Testis (tissue), 3 donors: ENCODE measurements around the gene VLDLR. TPM values are rescaled to one million over a fixed set of nuclear protein-coding genes. Genes with fewer than 3 reads are reported as not detected.

Experiments used
- DNase-seq: peaks from one replicate; pipeline ENCODE4 v3.0.0-alpha.2; 2019
- H3K27ac ChIP-seq, 2 donors: fragments of 200-600 bp; sonication (generic); one replicate each; pipeline ENCODE4 v1.5.1; 2019
- H3K27me3 ChIP-seq: fragments of 200-600 bp; sonication (generic); one replicate; pipeline ENCODE4 v1.5.1; 2019
- H3K36me3 ChIP-seq: fragments of 200-600 bp; sonication (generic); one replicate; pipeline ENCODE4 v1.5.1; 2017; ENCODE audit warnings: low read depth; ENCODE audit errors: missing control alignments
- H3K4me1 ChIP-seq: fragments of 200-600 bp; sonication (generic); one replicate; pipeline ENCODE4 v1.5.1; 2019
- H3K4me3 ChIP-seq, 2 donors: fragments of 200-600 bp; sonication (generic); one replicate each; pipeline ENCODE4 v1.5.1; 2017 to 2019
- H3K9me3 ChIP-seq: fragments of 200-600 bp; sonication (generic); one replicate; pipeline ENCODE4 v1.5.1; 2017
- CTCF ChIP-seq, 3 experiments: fragments of 450-650 bp in 2 of 3; fragments of 200-600 bp in 1 of 3; sonication (generic) in 1 of 3; IDR thresholded peaks; one replicate each; pipeline ENCODE4 v1.5.1; 2016 to 2019; ENCODE audit warnings: antibody characterized with exemption in 3 of 3, mild to moderate bottlenecking in 2 of 3, moderate library complexity in 1 of 3
- POLR2A ChIP-seq: fragments of 450-650 bp; IDR thresholded peaks from one replicate; pipeline ENCODE4 v1.6.1; 2017; ENCODE audit warnings: antibody characterized with exemption, mild to moderate bottlenecking, moderate library complexity
- WGBS, 2 donors: methylation state at CpG; one replicate each; pipeline ENCODE4 v1.1.5; 2018; 5-methylcytosine and 5-hydroxymethylcytosine counted together
- intact Hi-C: fragments of 100-400 bp; cut with DNase I; formaldehyde crosslinking; loops from one replicate; pipeline ENCODE4 v1.15.1; 2023; ENCODE audit warnings: low total_unique reads
- polyA plus RNA-seq: library from polyadenylated mRNA; stranded (reverse); fragments of 350-450 nt; fragmentation: Illumina TruSeq; extraction: RNeasy Lipid Tissue Mini Kit (QIAGEN cat#74804); gene quantifications from one replicate; pipeline ENCODE4 v1.2.3, GENCODE V29; 2014; ENCODE audit warnings: low read depth, low replicate concordance; ENCODE audit not compliant: insufficient read depth
- total RNA-seq, 2 donors: library from RNA; depleted of rRNA; stranded (reverse); fragments of >200 nt; gene quantifications; one replicate each; pipeline ENCODE4 v1.2.3, GENCODE V29; 2016

Gene VLDLR
- total and polyA plus RNA-seq, 3 donors from 2014 or later: 15.6 to 30.0 (median 17.4) TPM

DNA sequence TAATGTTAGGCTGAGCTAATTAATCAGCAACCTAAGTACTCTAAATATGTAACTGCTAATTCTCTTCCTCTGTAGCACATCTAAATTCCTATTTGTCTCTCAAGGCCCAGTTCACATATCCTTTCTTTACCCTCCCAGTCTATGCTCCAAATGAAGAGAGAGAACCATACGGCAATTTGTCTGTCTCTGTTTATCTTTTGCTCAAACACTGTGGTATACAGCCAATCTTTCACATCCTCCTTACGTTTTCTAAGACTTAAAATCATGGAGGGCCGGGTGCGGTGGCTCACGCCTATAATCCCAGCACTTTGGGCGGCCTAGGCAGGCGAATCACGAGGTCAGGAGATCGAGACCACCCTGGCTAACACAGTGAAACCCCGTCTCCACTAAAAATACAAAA, 15.8 kb downstream of the VLDLR start:
- no peaks in the 10 kb centered on the region for H3K27me3 ChIP-seq
- H3K9me3 ChIP-seq: no peaks in the 10 kb centered on the region
- no peak for DNase-seq
- WGBS, 2 donors: 93 to 94% methylated on average over 10 of the region's 10 CpGs
- no peak overlapping the region for H3K27ac ChIP-seq
- no peaks in the 10 kb centered on the region for H3K4me1 ChIP-seq
- no peak overlapping the region for H3K4me3 ChIP-seq
- H3K36me3 ChIP-seq: no peaks in the 10 kb centered on the region
- no peak for TF ChIP-seq POLR2A
- TF ChIP-seq CTCF (IDR thresholded peaks at IDR 0.05): no peak
- intact Hi-C loops: no loop called here

- intact Hi-C loops: no loop called here
- Histone ChIP-seq H3K36me3 (no peaks in the 10 kb centered on the region), H3K4me3 (no peak overlapping the region), H3K27ac (no peak overlapping the region), H3K4me1 (no peaks in the 10 kb centered on the region), H3K27me3 (no peaks in the 10 kb centered on the region), H3K9me3 (no peaks in the 10 kb centered on the region)
- no peak for DNase-seq
- no peak for TF ChIP-seq POLR2A
- no peak for TF ChIP-seq CTCF (IDR thresholded peaks at IDR 0.05)
- 70 to 74% methylated on average over 3 of the region's 3 CpGs for WGBS, 2 donors
These were observed 17.5 kb downstream of the VLDLR start for GRCh38 chr9:2638871-2639673.

GRCh38 chr9:2639786-2640185, 18.2 kb downstream of the VLDLR start:
- H3K36me3 ChIP-seq: no peaks in the 10 kb centered on the region
- TF ChIP-seq CTCF (IDR thresholded peaks at IDR 0.05) (no peak), POLR2A (no peak)
- H3K27ac ChIP-seq: no peak overlapping the region
- no peak overlapping the region for H3K4me3 ChIP-seq
- no peak for DNase-seq
- no peaks in the 10 kb centered on the region for H3K4me1 ChIP-seq
- WGBS, 2 donors: 64 to 79% methylated on average over 7 of the region's 7 CpGs
- no peaks in the 10 kb centered on the region for H3K9me3 ChIP-seq
- no peaks in the 10 kb centered on the region for H3K27me3 ChIP-seq
- intact Hi-C loops: no loop called here

GRCh38 chr9:2640570-2640969, 19.0 kb downstream of the VLDLR start:
- H3K4me1 ChIP-seq: no peaks in the 10 kb centered on the region
- no peaks in the 10 kb centered on the region for H3K9me3 ChIP-seq
- no peak overlapping the region for H3K27ac ChIP-seq
- no peaks in the 10 kb centered on the region for H3K36me3 ChIP-seq
- intact Hi-C loops: no loop called here
- 89 to 96% methylated on average over 1 of the region's 1 CpG for WGBS, 2 donors
- DNase-seq: no peak
- H3K27me3 ChIP-seq: no peaks in the 10 kb centered on the region
- no peak for TF ChIP-seq POLR2A
- no peak for TF ChIP-seq CTCF (IDR thresholded peaks at IDR 0.05)
- H3K4me3 ChIP-seq: no peak overlapping the region

- intact Hi-C loops: no loop called here
- Histone ChIP-seq H3K36me3 (no peaks in the 10 kb centered on the region), H3K4me1 (no peaks in the 10 kb centered on the region), H3K9me3 (no peaks in the 10 kb centered on the region), H3K27ac (no peak overlapping the region), H3K27me3 (no peaks in the 10 kb centered on the region), H3K4me3 (no peak overlapping the region)
- no peak for DNase-seq
- WGBS, 2 donors: 96 to 97% methylated on average over 7 to 8 of the region's 8 CpGs
- no peak for TF ChIP-seq CTCF (IDR thresholded peaks at IDR 0.05)
- TF ChIP-seq POLR2A: no peak
These were observed 19.4 kb downstream of the VLDLR start for GRCh38 chr9:2641033-2641432.
